H1 (cell line): ENCODE measurements around the gene OR1K1. TPM values are rescaled to one million over a fixed set of nuclear protein-coding genes. Genes with fewer than 3 reads are reported as not detected.

Experiments used
- CHD7 ChIP-seq: fragments of 300-600 bp; sonication (generic); IDR thresholded peaks from 2 replicates; pipeline ENCODE4 v1.7.1; 2012; ENCODE audit warnings: low read length, moderate library complexity, mild to moderate bottlenecking, inconsistent platforms; ENCODE audit not compliant: insufficient replicate concordance
- CTBP2 ChIP-seq: IDR thresholded peaks from 2 replicates; pipeline ENCODE4 v1.7.0; 2011; ENCODE audit warnings: borderline replicate concordance, mild to moderate bottlenecking, moderate library complexity, mixed read lengths, low read length; ENCODE audit not compliant: insufficient read depth, insufficient read length
- SRF ChIP-seq: IDR thresholded peaks from 2 replicates; pipeline ENCODE4 v1.6.1; 2011; ENCODE audit warnings: mild to moderate bottlenecking, low read depth, low read length, moderate library complexity
- polyA plus RNA-seq, 7 experiments: library from polyadenylated mRNA; depleted of rRNA in 3 of 7; stranded (reverse) in 5 of 7; unstranded in 2 of 7; fragments of >200 nt in 5 of 7; fragments of 200-250 nt in 2 of 7; gene quantifications; 1 replicate in 5 of 7; 2 replicates in 1 of 7; 4 replicates in 1 of 7; pipeline versions ENCODE4 v1.2.1 to v1.2.3, GENCODE V29; 2011 to 2013; ENCODE audit warnings: missing spikeins in 2 of 7, mixed read lengths in 2 of 7
- total RNA-seq: library from RNA; stranded (reverse); fragmentation: NEBNext Ultra II Directional; extraction: Animal tissue kit (Norgen Biotek cat#: 25700); gene quantifications from 2 replicates; pipeline ENCODE4 v1.2.1, GENCODE V29; 2021

OR1K1 gene
- total and polyA plus RNA-seq, 2 of the 8 experiments (the other 6 are each of a cell fraction or from before 2014, with no cell fraction given): not detected

- no peak for TF ChIP-seq CHD7
- no peak for TF ChIP-seq SRF
- TF ChIP-seq CTBP2: no peak
These were observed 11.1 kb upstream of the OR1K1 start, which contains the start of gene OR5C1 (continued) for GRCh38 chr9:122788831-122789230.
